Spleen (tissue), 11 donors: Measurements from ENCODE around the gene IL1RAPL1. TPM values are rescaled to one million over a fixed set of nuclear protein-coding genes. Genes with fewer than 3 reads are reported as not detected.
"Not testable (repeated sequence)": the region's sequence is repeated elsewhere in the genome, so short reads cannot be mapped to it uniquely, and the experiment has no call there.

Experiments
- DNase-seq: peaks from one replicate; pipeline ENCODE4 v3.0.0-alpha.2; 2020
- H3K27ac ChIP-seq, 8 donors: fragments of 200-600 bp; sonication (generic) in 7 of 8; 1 replicate in 4 of 8; 2 replicates in 4 of 8; pipeline versions ENCODE4 v1.5.0 to v1.8.0; 2016 to 2021; ENCODE audit warnings: inconsistent platforms in 4 of 8, mild to moderate bottlenecking in 4 of 8, moderate library complexity in 1 of 8
- H3K27me3 ChIP-seq, 7 donors: fragments of 200-600 bp; sonication (generic) in 6 of 7; replicated peaks in 1 of 7; 1 replicate in 4 of 7; 2 replicates in 3 of 7; pipeline versions ENCODE4 v1.5.0 to v1.8.0; 2016 to 2021; ENCODE audit warnings: inconsistent platforms in 3 of 7, mild to moderate bottlenecking in 1 of 7
- H3K36me3 ChIP-seq, 6 donors: fragments of 200-600 bp; sonication (generic) in 5 of 6; 1 replicate in 4 of 6; 2 replicates in 2 of 6; pipeline versions ENCODE4 v1.5.0 to v1.8.0; 2016 to 2021; ENCODE audit warnings: inconsistent platforms in 2 of 6
- H3K4me1 ChIP-seq, 6 donors: fragments of 200-600 bp; sonication (generic) in 5 of 6; 1 replicate in 3 of 6; 2 replicates in 3 of 6; pipeline versions ENCODE4 v1.5.0 to v1.8.0; 2016 to 2021; ENCODE audit warnings: inconsistent platforms in 3 of 6
- H3K4me3 ChIP-seq, 8 donors: fragments of 200-600 bp; sonication (generic) in 7 of 8; 1 replicate in 4 of 8; 2 replicates in 4 of 8; pipeline versions ENCODE4 v1.5.0 to v1.8.0; 2016 to 2021; ENCODE audit warnings: inconsistent platforms in 4 of 8, mild to moderate bottlenecking in 4 of 8, moderate library complexity in 2 of 8
- H3K9me3 ChIP-seq, 8 donors: fragments of 200-600 bp; sonication (generic) in 7 of 8; 1 replicate in 4 of 8; 2 replicates in 4 of 8; pipeline versions ENCODE4 v1.5.0 to v1.8.0; 2016 to 2021; ENCODE audit warnings: inconsistent platforms in 4 of 8
- CTCF ChIP-seq, 11 experiments: fragments of 200-600 bp in 7 of 11; fragments of 450-650 bp in 4 of 11; sonication (generic) in 4 of 11; IDR thresholded peaks in 8 of 11; conservative IDR thresholded peaks in 3 of 11; 1 replicate in 7 of 11; 2 replicates in 4 of 11; pipeline versions ENCODE4 v1.4.0 to v1.8.0; 2016 to 2021; ENCODE audit warnings: antibody characterized with exemption in 11 of 11, inconsistent platforms in 4 of 11, mild to moderate bottlenecking in 1 of 11
- POLR2A ChIP-seq, 3 donors: fragments of 450-650 bp; IDR thresholded peaks; one replicate each; pipeline ENCODE4 v1.5.1; 2017; ENCODE audit warnings: antibody characterized with exemption in 3 of 3, mild to moderate bottlenecking in 1 of 3
- POLR2AphosphoS5 ChIP-seq, 3 donors: sonication (generic); formaldehyde crosslinking; IDR thresholded peaks; one replicate each; pipeline ENCODE4 v1.5.1; 2017; ENCODE audit warnings: antibody characterized with exemption in 3 of 3
- WGBS, 5 donors: extraction: QIAGEN DNeasy Blood & Tissue Kit in 3 of 5; methylation state at CpG; one replicate each; pipeline versions ENCODE4 v1.1.5 to v1.1.7; 2013 to 2018; 5-methylcytosine and 5-hydroxymethylcytosine counted together
- intact Hi-C: fragments of 100-400 bp; cut with DNase I; formaldehyde crosslinking; loops from one replicate; pipeline ENCODE4 v1.15.0; 2023; ENCODE audit warnings: low total_unique reads
- polyA plus RNA-seq, 3 donors: library from polyadenylated mRNA; stranded (reverse); fragments of 200-250 nt; gene quantifications; one replicate each; pipeline ENCODE4 v1.2.1, GENCODE V29; 2013
- total RNA-seq, 7 donors: library from RNA; depleted of rRNA in 3 of 7; stranded (reverse); fragments of >200 nt in 3 of 7; fragmentation: NEBNext Ultra II Directional in 4 of 7; extraction: Animal tissue kit (Norgen Biotek cat#: 25700) in 4 of 7; gene quantifications; one replicate each; pipeline versions ENCODE4 v1.1.0 to v1.2.1, GENCODE V29; 2016 to 2021
- donor health status: healthy with polysubstance abuse.
- donor health status: DM: no; HTN: no; CAD: no; lungs with moderate emphysema.
- donor health status: DM: no; HTN: no; CAD: no.
- donor health status: Bipolar disorder and iron deficiency.
- donor health status: healthy.
- donor health status: DM: no; HTN: no; CAD: no.
- donor health status: DM: yes; HTN: yes; CAD: no.

IL1RAPL1 gene
- total and polyA plus RNA-seq, 10 donors = 0.03 to 0.19 TPM; not detected in 8

- intact Hi-C loops = no loop called here
- WGBS, 5 donors = 32 to 55% (median 45%) methylated on average over 2 of the region's 2 CpGs
Measured at GRCh38 chrX:29090811-29091210, 503.6 kb downstream of the IL1RAPL1 start.

GRCh38 chrX:29107231-29107630 is 520.0 kb downstream of the IL1RAPL1 start:
- Histone ChIP-seq H3K27ac (no peak overlapping the region), H3K27me3 (no peaks in the 10 kb centered on the region), H3K4me3 (no peak overlapping the region), H3K36me3 (no peaks in the 10 kb centered on the region), H3K9me3 (peaks cover 0 to 11% (median 0%) of the 10 kb centered on the region in 8 donors), H3K4me1 (no peaks in the 10 kb centered on the region)
- WGBS, 5 donors = 50 to 67% (median 57%) methylated on average over 1 of the region's 1 CpG
- intact Hi-C loops = no loop called here
- DNase-seq = no peak
- TF ChIP-seq POLR2AphosphoS5 (IDR thresholded peaks at IDR 0.05) (no peak), CTCF (IDR thresholded peaks at IDR 0.05 in 8 of 11, conservative IDR thresholded peaks at IDR 0.05 in 3 of 11) (no peak), POLR2A (IDR thresholded peaks at IDR 0.05) (no peak)

More at GRCh38 chrX:29090811-29091210, 503.6 kb downstream of the IL1RAPL1 start:
- no peak overlapping the region for H3K4me3 ChIP-seq
- no peak for DNase-seq
- no peaks in the 10 kb centered on the region for H3K27me3 ChIP-seq
- no peaks in the 10 kb centered on the region for H3K36me3 ChIP-seq
- TF ChIP-seq POLR2A (IDR thresholded peaks at IDR 0.05) (no peak), POLR2AphosphoS5 (IDR thresholded peaks at IDR 0.05) (no peak), CTCF (IDR thresholded peaks at IDR 0.05 in 8 of 11, conservative IDR thresholded peaks at IDR 0.05 in 3 of 11) (no peak)
- H3K4me1 ChIP-seq = no peaks in the 10 kb centered on the region
- H3K27ac ChIP-seq = no peak overlapping the region
- no peaks in the 10 kb centered on the region for H3K9me3 ChIP-seq

GRCh38 chrX:29110041-29110440 is 522.8 kb downstream of the IL1RAPL1 start:
- Histone ChIP-seq H3K27me3 (no peaks in the 10 kb centered on the region), H3K4me3 (no peak overlapping the region), H3K27ac (no peak overlapping the region), H3K36me3 (no peaks in the 10 kb centered on the region), H3K4me1 (no peaks in the 10 kb centered on the region), H3K9me3 (no peaks in the 10 kb centered on the region)
- intact Hi-C loops = no loop called here
- TF ChIP-seq POLR2A (IDR thresholded peaks at IDR 0.05) (no peak), POLR2AphosphoS5 (IDR thresholded peaks at IDR 0.05) (no peak), CTCF (IDR thresholded peaks at IDR 0.05 in 8 of 11, conservative IDR thresholded peaks at IDR 0.05 in 3 of 11) (no peak)
- no peak for DNase-seq
- WGBS, 5 donors = 70 to 95% (median 82%) methylated on average over 3 of the region's 3 CpGs

- Histone ChIP-seq H3K4me3 (no peak overlapping the region), H3K4me1 (no peaks in the 10 kb centered on the region), H3K36me3 (no peaks in the 10 kb centered on the region), H3K27me3 (no peaks in the 10 kb centered on the region), H3K9me3 (no peaks in the 10 kb centered on the region), H3K27ac (no peak overlapping the region)
- no peak for TF ChIP-seq POLR2AphosphoS5 (IDR thresholded peaks at IDR 0.05)
- no peak for TF ChIP-seq CTCF (IDR thresholded peaks at IDR 0.05 in 8 of 11, conservative IDR thresholded peaks at IDR 0.05 in 3 of 11)
- no peak for TF ChIP-seq POLR2A (IDR thresholded peaks at IDR 0.05)
- intact Hi-C loops = no loop called here
- no peak for DNase-seq
- 72 to 96% (median 82%) methylated on average over 1 of the region's 1 CpG for WGBS, 5 donors
Measured at GRCh38 chrX:29113221-29113620, 526.0 kb downstream of the IL1RAPL1 start.

- H3K27me3 ChIP-seq, H3K4me3 ChIP-seq, intact Hi-C loops, DNase-seq, H3K27ac ChIP-seq, H3K36me3 ChIP-seq, H3K4me1 ChIP-seq: not testable (repeated sequence)
- 42 to 58% (median 48%) methylated on average over 2 of the region's 2 CpGs for WGBS, 5 donors
- peaks cover 0 to 11% (median 0%) of the 10 kb centered on the region in 8 donors for H3K9me3 ChIP-seq
Measured at GRCh38 chrX:29122817-29123216, 535.6 kb downstream of the IL1RAPL1 start.
